H1 (cell line): Measurements from ENCODE around the gene PTPRR. TPM values are rescaled to one million over a fixed set of nuclear protein-coding genes. Genes with fewer than 3 reads are reported as not detected.

Source experiments
- CTCF ChIA-PET: fragments of 300-600 bp; sonication (Branson Sonifier 250); formaldehyde crosslinking; loops from one replicate; lab custom pipeline; 2021; ENCODE audit not compliant: partially characterized antibody; lab: Charles Lee
- POLR2A ChIA-PET: fragments of 300-600 bp; sonication (Branson Sonifier 250); formaldehyde crosslinking; loops from one replicate; lab custom pipeline; 2021; ENCODE audit warnings: inconsistent platforms; ENCODE audit not compliant: partially characterized antibody; lab: Charles Lee
- DNase-seq, 2 experiments: peaks; one replicate each; pipeline versions ENCODE4 v3.0.0 to v3.0.0-alpha.2; 2010 to 2022; ENCODE audit warnings: low spot score in 2 of 2, low read depth in 1 of 2, mixed read lengths in 1 of 2
- FAIRE-seq: peaks from 2 replicates; lab custom pipeline; 2011; peaks lifted over from hg19 to GRCh38; lab: Jason Lieb, UNC
- H2AFZ ChIP-seq: 2 replicates; pipeline ENCODE4 v1.8.1; 2012; ENCODE audit warnings: low read length, inconsistent platforms
- H2AK5ac ChIP-seq: 2 replicates; pipeline ENCODE4 v1.6.1; 2013; ENCODE audit warnings: low read depth, low read length
- H2BK120ac ChIP-seq: replicated peaks from 2 replicates; pipeline ENCODE3; 2013; ENCODE audit warnings: low read depth, low read length, inconsistent platforms
- H2BK12ac ChIP-seq: 2 replicates; pipeline ENCODE4 v1.6.1; 2013; ENCODE audit warnings: low read depth, low read length
- H2BK15ac ChIP-seq: 2 replicates; pipeline ENCODE4 v1.6.1; 2013; ENCODE audit warnings: low read length
- H2BK20ac ChIP-seq: 2 replicates; pipeline ENCODE4 v1.6.1; 2013; ENCODE audit warnings: low read length
- H2BK5ac ChIP-seq: 2 replicates; pipeline ENCODE4 v1.6.1; 2013; ENCODE audit warnings: low read depth, low read length
- H3K14ac ChIP-seq: 2 replicates; pipeline ENCODE4 v1.6.1; 2013; ENCODE audit warnings: inconsistent platforms; ENCODE audit not compliant: insufficient read length
- H3K18ac ChIP-seq: 2 replicates; pipeline ENCODE4 v1.6.1; 2013; ENCODE audit warnings: low read length; ENCODE audit errors: extremely low read depth
- H3K23ac ChIP-seq: 2 replicates; pipeline ENCODE4 v1.6.1; 2013; ENCODE audit warnings: inconsistent platforms; ENCODE audit not compliant: insufficient read length
- H3K23me2 ChIP-seq: 2 replicates; pipeline ENCODE4 v1.6.1; 2013; ENCODE audit warnings: low read depth, low read length
- H3K27ac ChIP-seq: 2 replicates; pipeline ENCODE4 v1.6.1; 2011; ENCODE audit warnings: low read depth, low read length, inconsistent platforms
- H3K27me3 ChIP-seq, 4 experiments: replicated peaks in 1 of 4; 1 replicate in 1 of 4; 2 replicates in 3 of 4; pipeline versions ENCODE4 v1.6.1 to v1.8.1; 2011 to 2013; ENCODE audit warnings: low read length in 3 of 4, mild to moderate bottlenecking in 3 of 4, inconsistent platforms in 2 of 4, mixed read lengths in 2 of 4, moderate library complexity in 1 of 4; ENCODE audit not compliant: control insufficient read depth in 3 of 4, insufficient read depth in 3 of 4; ENCODE audit errors: extremely low read depth in 1 of 4
- H3K36me3 ChIP-seq, 4 experiments: 2 replicates each; pipeline versions ENCODE4 v1.6.1 to v1.8.1; 2011 to 2013; ENCODE audit warnings: mild to moderate bottlenecking in 4 of 4, low read length in 3 of 4, moderate library complexity in 2 of 4, control low read depth in 1 of 4, inconsistent platforms in 1 of 4; ENCODE audit not compliant: insufficient read depth in 4 of 4, control insufficient read depth in 2 of 4
- H3K4ac ChIP-seq: replicated peaks from 2 replicates; pipeline ENCODE3; 2013; ENCODE audit warnings: low read length, low read depth, mixed read lengths, inconsistent platforms; ENCODE audit not compliant: insufficient read length
- H3K4me1 ChIP-seq, 4 experiments: replicated peaks in 1 of 4; 1 replicate in 1 of 4; 2 replicates in 3 of 4; pipeline versions ENCODE4 v1.6.1 to v1.8.1; 2011 to 2013; ENCODE audit warnings: low read length in 3 of 4, inconsistent platforms in 2 of 4, mixed read lengths in 1 of 4; ENCODE audit not compliant: insufficient read depth in 4 of 4, control insufficient read depth in 3 of 4
- H3K4me2 ChIP-seq, 2 experiments: 2 replicates each; pipeline versions ENCODE4 v1.6.1 to v1.8.1; 2011 to 2013; ENCODE audit warnings: low read depth in 2 of 2, low read length in 2 of 2, control low read depth in 1 of 2, inconsistent platforms in 1 of 2, mild to moderate bottlenecking in 1 of 2; ENCODE audit not compliant: insufficient read depth in 1 of 2
- H3K4me3 ChIP-seq, 4 experiments: fragments of 200-600, 300-600 bp in 1 of 4; sonication (generic), shearing (Covaris generic), sonication (Bioruptor Twin) in 1 of 4; 2 replicates each; pipeline versions ENCODE4 v1.5.1 to v1.8.1; 2011 to 2016; ENCODE audit warnings: low read length in 4 of 4, low read depth in 3 of 4, control low read depth in 2 of 4, inconsistent platforms in 2 of 4, mild to moderate bottlenecking in 2 of 4, mixed read lengths in 1 of 4, moderate library complexity in 1 of 4; ENCODE audit not compliant: insufficient read depth in 2 of 4; ENCODE audit errors: extremely low read depth in 1 of 4
- H3K56ac ChIP-seq: replicated peaks from 2 replicates; pipeline ENCODE3; 2013; ENCODE audit warnings: low read depth, mild to moderate bottlenecking, mixed read lengths, low read length, inconsistent platforms; ENCODE audit not compliant: insufficient read length
- H3K79me1 ChIP-seq: 2 replicates; pipeline ENCODE4 v1.6.1; 2013; ENCODE audit warnings: low read depth, low read length, control low read depth
- H3K79me2 ChIP-seq, 2 experiments: 2 replicates each; pipeline versions ENCODE4 v1.6.1 to v1.8.1; 2012 to 2013; ENCODE audit warnings: low read length in 2 of 2, mild to moderate bottlenecking in 2 of 2, inconsistent platforms in 1 of 2; ENCODE audit not compliant: insufficient read depth in 2 of 2, control insufficient read depth in 1 of 2
- H3K9ac ChIP-seq, 4 experiments: replicated peaks in 1 of 4; 1 replicate in 1 of 4; 2 replicates in 3 of 4; pipeline versions ENCODE4 v1.6.1 to v1.8.1; 2011 to 2013; ENCODE audit warnings: low read depth in 3 of 4, low read length in 3 of 4, control low read depth in 2 of 4, mild to moderate bottlenecking in 2 of 4, moderate library complexity in 2 of 4, inconsistent platforms in 1 of 4; ENCODE audit errors: extremely low read depth in 1 of 4
- H3K9me3 ChIP-seq, 2 experiments: 2 replicates each; pipeline versions ENCODE4 v1.6.1 to v1.8.1; 2012 to 2013; ENCODE audit warnings: mild to moderate bottlenecking in 2 of 2, moderate library complexity in 2 of 2, control low read depth in 1 of 2, inconsistent platforms in 1 of 2, low read depth in 1 of 2, low read length in 1 of 2, mixed read lengths in 1 of 2; ENCODE audit not compliant: insufficient read depth in 2 of 2
- H4K20me1 ChIP-seq, 2 experiments: replicated peaks in 1 of 2; 2 replicates each; pipeline versions ENCODE3 to v1.8.1; 2011 to 2013; ENCODE audit warnings: inconsistent platforms in 2 of 2, low read length in 2 of 2, mild to moderate bottlenecking in 1 of 2; ENCODE audit not compliant: insufficient read depth in 2 of 2, control insufficient read depth in 1 of 2
- H4K5ac ChIP-seq: 2 replicates; pipeline ENCODE4 v1.6.1; 2013; ENCODE audit warnings: low read length, low read depth, mixed read lengths, inconsistent platforms; ENCODE audit not compliant: insufficient read length
- H4K8ac ChIP-seq: 2 replicates; pipeline ENCODE4 v1.8.0; 2013; ENCODE audit warnings: mild to moderate bottlenecking, moderate library complexity, low read length, inconsistent platforms; ENCODE audit not compliant: insufficient read depth; ENCODE audit errors: extremely low read depth
- H4K91ac ChIP-seq: replicated peaks from 2 replicates; pipeline ENCODE3; 2013; ENCODE audit warnings: low read length, mixed read lengths, inconsistent platforms; ENCODE audit not compliant: insufficient read length
- CBX5 ChIP-seq: fragments of 300-800, 300-1000 bp; sonication (generic); IDR thresholded peaks from 2 replicates; pipeline ENCODE4 v1.7.1; 2016; ENCODE audit warnings: antibody characterized with exemption, low read length, low read depth
- RBBP5 ChIP-seq: IDR thresholded peaks from 2 replicates; pipeline ENCODE4 v1.7.1; 2012; ENCODE audit warnings: low read depth, mild to moderate bottlenecking, inconsistent platforms, low read length, moderate library complexity, borderline replicate concordance
- SP1 ChIP-seq: IDR thresholded peaks from 2 replicates; pipeline ENCODE4 v1.6.1; 2011; ENCODE audit warnings: low read depth, low read length
- ZNF274 ChIP-seq: IDR thresholded peaks from 2 replicates; pipeline ENCODE4 v1.7.0; 2012; ENCODE audit warnings: low read length, borderline replicate concordance; ENCODE audit errors: extremely low read depth
- WGBS, 2 experiments: shearing (Covaris generic) in 1 of 2; methylation state at CpG; one replicate each; pipeline versions ENCODE4 v1.1.6 to v1.1.7; 2013 to 2015; ENCODE audit warnings: low lambda C conversion rate in 2 of 2, mixed read lengths in 2 of 2, inconsistent platforms in 1 of 2, low coverage in 1 of 2, missing lambda C conversion rate in 1 of 2; ENCODE audit not compliant: insufficient replicate concordance in 2 of 2, insufficient coverage in 1 of 2, insufficient read length in 1 of 2; ENCODE audit errors: extremely low coverage in 1 of 2, missing lambda C conversion rate in 1 of 2; 5-methylcytosine and 5-hydroxymethylcytosine counted together
- polyA plus RNA-seq, 7 experiments: library from polyadenylated mRNA; depleted of rRNA in 3 of 7; stranded (reverse) in 5 of 7; unstranded in 2 of 7; fragments of >200 nt in 5 of 7; fragments of 200-250 nt in 2 of 7; gene quantifications; 1 replicate in 5 of 7; 2 replicates in 1 of 7; 4 replicates in 1 of 7; pipeline versions ENCODE4 v1.2.1 to v1.2.3, GENCODE V29; 2011 to 2013; ENCODE audit warnings: missing spikeins in 2 of 7, mixed read lengths in 2 of 7
- total RNA-seq: library from RNA; stranded (reverse); fragmentation: NEBNext Ultra II Directional; extraction: Animal tissue kit (Norgen Biotek cat#: 25700); gene quantifications from 2 replicates; pipeline ENCODE4 v1.2.1, GENCODE V29; 2021
- TF ChIP-seq, protein P1 (sequence below): IDR thresholded peaks from 2 replicates; pipeline ENCODE4 v1.6.1; 2011; ENCODE audit warnings: low read length, improper control_type of control experiment

Gene PTPRR
- total and polyA plus RNA-seq, 2 of the 8 experiments (the other 6 are each of a cell fraction or from before 2014, with no cell fraction given), result 0.07 to 0.35 TPM

DNA sequence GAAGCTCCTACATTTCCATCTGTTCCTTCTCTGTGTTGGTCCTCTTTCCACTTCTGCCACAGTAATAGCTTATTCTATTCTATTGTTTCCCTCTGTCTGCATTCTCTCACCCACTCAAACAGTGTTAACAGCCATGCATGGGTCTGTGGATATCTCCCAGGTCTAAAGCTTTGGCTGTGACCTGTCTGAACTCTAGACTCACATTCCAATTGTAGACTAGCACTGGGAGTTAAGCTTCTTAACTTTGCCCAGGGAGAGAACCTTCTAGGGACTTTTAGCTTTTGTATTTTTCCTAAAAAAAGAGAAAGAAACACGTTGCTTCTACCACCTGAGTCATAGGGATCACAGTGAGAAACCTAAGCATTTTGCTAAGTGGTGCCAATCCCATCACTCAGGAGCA, 36.7 kb downstream of the PTPRR start:
- ChIA-PET POLR2A (no interaction called here), CTCF (interaction anchor here (1.1 to 2.8 kb wide), 3 partner anchors 37 to 150 kb away, joined by 3 to 6 read pairs (median 3); no protein-coding TSS in a partner anchor)
- H3K79me2 ChIP-seq, result no peaks in the 10 kb centered on the region
- no peak overlapping the region for H2BK5ac ChIP-seq
- FAIRE-seq, result no peak
- no peak overlapping the region for H2BK20ac ChIP-seq
- H2AK5ac ChIP-seq, result no peak overlapping the region
- DNase-seq, result no peak
- no peak overlapping the region for H3K4ac ChIP-seq
- no peaks in the 10 kb centered on the region for H3K79me1 ChIP-seq
- H3K36me3 ChIP-seq, result no peaks in the 10 kb centered on the region
- no peak overlapping the region for H2BK15ac ChIP-seq
- H3K27me3 ChIP-seq, result no peaks in the 10 kb centered on the region
- no peak overlapping the region for H3K27ac ChIP-seq
- no peak overlapping the region for H3K4me3 ChIP-seq
- no peaks in the 10 kb centered on the region for H3K4me1 ChIP-seq
- H3K18ac ChIP-seq, result no peak overlapping the region
- no peak overlapping the region for H4K8ac ChIP-seq
- no peak overlapping the region for H3K4me2 ChIP-seq
- no peak overlapping the region for H2AFZ ChIP-seq
- no peak overlapping the region for H3K56ac ChIP-seq
- no peaks in the 10 kb centered on the region for H4K20me1 ChIP-seq
- no peak overlapping the region for H2BK120ac ChIP-seq
- H2BK12ac ChIP-seq, result no peak overlapping the region
- no peak overlapping the region for H4K91ac ChIP-seq
- H3K9ac ChIP-seq, result no peak overlapping the region
- no peaks in the 10 kb centered on the region; the same call in 1 of the 2 replicates for H3K23me2 ChIP-seq
- TF ChIP-seq ZNF274, result no peak
- TF ChIP-seq SP1, result no peak
- TF ChIP-seq, protein P1, sequence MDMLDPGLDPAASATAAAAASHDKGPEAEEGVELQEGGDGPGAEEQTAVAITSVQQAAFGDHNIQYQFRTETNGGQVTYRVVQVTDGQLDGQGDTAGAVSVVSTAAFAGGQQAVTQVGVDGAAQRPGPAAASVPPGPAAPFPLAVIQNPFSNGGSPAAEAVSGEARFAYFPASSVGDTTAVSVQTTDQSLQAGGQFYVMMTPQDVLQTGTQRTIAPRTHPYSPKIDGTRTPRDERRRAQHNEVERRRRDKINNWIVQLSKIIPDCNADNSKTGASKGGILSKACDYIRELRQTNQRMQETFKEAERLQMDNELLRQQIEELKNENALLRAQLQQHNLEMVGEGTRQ, result no peak
- no peak for TF ChIP-seq RBBP5
- TF ChIP-seq CBX5, result no peak
- H3K9me3 ChIP-seq, result no peaks in the 10 kb centered on the region
- no peak overlapping the region for H3K23ac ChIP-seq
- H4K5ac ChIP-seq, result no peak overlapping the region
- H3K14ac ChIP-seq, result no peak overlapping the region
- 64% methylated on average over 1 of the region's 1 CpG; no CpG with 5 or more reads in 1 of the 2 experiments for WGBS, 2 experiments
